ENCODE results near the gene RNF157.

- TF ChIP-seq TP53 (CRISPR knock-in tag; IDR thresholded peaks at IDR 0.05) (no peak), CTCF (IDR thresholded peaks at IDR 0.05) (no peak), NR3C1 (IDR thresholded peaks at IDR 0.05) (no peak), POLR2A (IDR thresholded peaks at IDR 0.05; ENCODE audit: low read length) (no peak), RAD21 (conservative IDR thresholded peaks at IDR 0.05 in 1 of 2, IDR thresholded peaks at IDR 0.05 in 1 of 2) (no peak), EP300 (IDR thresholded peaks at IDR 0.05) (no peak), GATA3 (IDR thresholded peaks at IDR 0.05; ENCODE audit: borderline replicate concordance) (no peak), PBX3 (IDR thresholded peaks at IDR 0.05) (no peak), REST (IDR thresholded peaks at IDR 0.05) (no peak), JUNB (IDR thresholded peaks at IDR 0.05) (no peak), PHF8 (IDR thresholded peaks at IDR 0.05; ENCODE audit: borderline replicate concordance, low read depth) (no peak)
These were observed 587 bp downstream of the RNF157 start for GRCh38 chr17:76239538-76240274.
